Neural progenitor cell (in vitro differentiated cells): ENCODE results near the gene MRPS14.

ENCODE experiments used
- EZH2 ChIP-seq: fragments of 200-600 bp; sonication (generic); IDR thresholded peaks from 2 replicates; pipeline ENCODE4 v1.6.1; 2017; ENCODE audit warnings: antibody characterized with exemption, mild to moderate bottlenecking, moderate library complexity
- EZH2phosphoT487 ChIP-seq: fragments of 200-600 bp; sonication (generic); IDR thresholded peaks from 2 replicates; pipeline ENCODE4 v1.6.1; 2017; ENCODE audit warnings: antibody characterized with exemption
- TF ChIP-seq, protein P1 (sequence below): fragments of 200-600 bp; sonication (generic); IDR thresholded peaks from 2 replicates; pipeline ENCODE4 v1.5.1; 2017; ENCODE audit warnings: antibody characterized with exemption, mild to moderate bottlenecking

DNA sequence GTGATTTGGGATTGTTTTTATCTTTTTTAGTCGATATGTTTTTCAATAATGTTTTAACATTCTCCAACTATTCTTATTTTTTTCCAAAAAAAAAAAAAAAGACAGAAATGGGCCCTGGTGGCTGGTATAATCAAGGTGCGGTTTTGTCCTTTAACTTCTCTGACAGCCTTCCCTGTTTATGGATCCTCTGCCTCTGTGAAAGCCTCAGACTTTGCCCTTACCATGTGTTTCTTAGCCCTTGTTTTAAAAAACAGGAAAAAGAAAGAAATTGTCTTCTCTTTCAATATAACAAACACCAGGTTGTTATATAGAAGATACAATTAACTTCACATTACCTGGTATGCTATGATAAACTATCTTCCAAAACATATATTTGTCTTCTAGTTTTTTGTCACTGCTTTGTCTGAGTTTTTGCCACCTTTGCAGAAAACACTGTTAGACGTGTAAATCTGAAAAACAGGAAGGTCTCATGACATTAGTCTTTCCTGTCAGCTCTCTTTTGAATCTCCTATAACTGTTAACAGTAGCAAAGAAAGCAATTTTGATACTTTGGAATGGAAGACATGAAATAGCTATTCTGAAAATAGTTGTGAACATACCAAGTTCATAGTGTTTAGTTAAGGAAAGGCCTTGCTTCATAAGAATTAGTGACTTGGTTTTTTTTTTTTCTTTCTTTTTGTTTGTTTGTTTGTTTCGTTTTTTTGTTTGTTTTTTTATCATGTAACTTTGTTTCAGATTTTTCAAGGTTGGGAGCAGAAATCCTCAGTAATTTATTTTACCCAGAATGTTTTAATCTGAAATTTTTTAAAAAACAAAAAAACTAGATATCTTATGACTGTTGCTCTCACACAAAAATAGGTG is 55.1 kb downstream of the MRPS14 start:
- TF ChIP-seq EZH2 (no peak), EZH2phosphoT487 (no peak)
- TF ChIP-seq, protein P1, sequence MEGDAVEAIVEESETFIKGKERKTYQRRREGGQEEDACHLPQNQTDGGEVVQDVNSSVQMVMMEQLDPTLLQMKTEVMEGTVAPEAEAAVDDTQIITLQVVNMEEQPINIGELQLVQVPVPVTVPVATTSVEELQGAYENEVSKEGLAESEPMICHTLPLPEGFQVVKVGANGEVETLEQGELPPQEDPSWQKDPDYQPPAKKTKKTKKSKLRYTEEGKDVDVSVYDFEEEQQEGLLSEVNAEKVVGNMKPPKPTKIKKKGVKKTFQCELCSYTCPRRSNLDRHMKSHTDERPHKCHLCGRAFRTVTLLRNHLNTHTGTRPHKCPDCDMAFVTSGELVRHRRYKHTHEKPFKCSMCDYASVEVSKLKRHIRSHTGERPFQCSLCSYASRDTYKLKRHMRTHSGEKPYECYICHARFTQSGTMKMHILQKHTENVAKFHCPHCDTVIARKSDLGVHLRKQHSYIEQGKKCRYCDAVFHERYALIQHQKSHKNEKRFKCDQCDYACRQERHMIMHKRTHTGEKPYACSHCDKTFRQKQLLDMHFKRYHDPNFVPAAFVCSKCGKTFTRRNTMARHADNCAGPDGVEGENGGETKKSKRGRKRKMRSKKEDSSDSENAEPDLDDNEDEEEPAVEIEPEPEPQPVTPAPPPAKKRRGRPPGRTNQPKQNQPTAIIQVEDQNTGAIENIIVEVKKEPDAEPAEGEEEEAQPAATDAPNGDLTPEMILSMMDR = no peak
